Measurements from ENCODE around the gene RNU1-4. TPM values are rescaled to one million over a fixed set of nuclear protein-coding genes. Genes with fewer than 3 reads are reported as not detected.
"Not testable (repeated sequence)": the region's sequence is repeated elsewhere in the genome, so short reads cannot be mapped to it uniquely, and the experiment has no call there.

The RNU1-4 gene
- 6,165 TPM for total RNA-seq
- long read RNA-seq, result 0 reads

DNA sequence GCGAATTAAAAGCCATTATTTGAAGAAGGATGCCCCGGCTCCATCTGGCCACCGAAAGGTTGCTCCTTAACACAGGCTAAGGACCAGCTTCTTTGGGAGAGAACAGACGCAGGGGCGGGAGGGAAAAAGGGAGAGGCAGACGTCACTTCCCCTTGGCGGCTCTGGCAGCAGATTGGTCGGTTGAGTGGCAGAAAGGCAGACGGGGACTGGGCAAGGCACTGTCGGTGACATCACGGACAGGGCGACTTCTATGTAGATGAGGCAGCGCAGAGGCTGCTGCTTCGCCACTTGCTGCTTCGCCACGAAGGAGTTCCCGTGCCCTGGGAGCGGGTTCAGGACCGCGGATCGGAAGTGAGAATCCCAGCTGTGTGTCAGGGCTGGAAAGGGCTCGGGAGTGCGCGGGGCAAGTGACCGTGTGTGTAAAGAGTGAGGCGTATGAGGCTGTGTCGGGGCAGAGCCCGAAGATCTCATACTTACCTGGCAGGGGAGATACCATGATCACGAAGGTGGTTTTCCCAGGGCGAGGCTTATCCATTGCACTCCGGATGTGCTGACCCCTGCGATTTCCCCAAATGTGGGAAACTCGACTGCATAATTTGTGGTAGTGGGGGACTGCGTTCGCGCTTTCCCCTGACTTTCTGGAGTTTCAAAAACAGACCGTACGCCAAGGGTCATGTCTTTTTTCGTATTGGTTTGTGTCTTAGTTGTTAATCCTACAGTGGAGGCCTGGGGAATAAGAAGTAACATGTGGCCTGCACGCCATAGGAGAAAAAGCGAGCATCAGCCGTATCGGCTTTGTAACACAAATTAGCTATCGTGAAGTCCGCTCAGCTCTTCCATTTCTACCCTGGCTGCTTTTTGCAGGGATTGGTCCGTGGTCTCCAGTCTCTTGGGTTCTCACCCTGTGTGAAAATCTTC is at the start of gene RNU1-4:
Gene RNU1-4 (plus strand): TSS at position 470 of the 918 bp plus-strand sequence.
- not testable (repeated sequence) for DNase-seq (ENCODE audit: low spot score)

DNA sequence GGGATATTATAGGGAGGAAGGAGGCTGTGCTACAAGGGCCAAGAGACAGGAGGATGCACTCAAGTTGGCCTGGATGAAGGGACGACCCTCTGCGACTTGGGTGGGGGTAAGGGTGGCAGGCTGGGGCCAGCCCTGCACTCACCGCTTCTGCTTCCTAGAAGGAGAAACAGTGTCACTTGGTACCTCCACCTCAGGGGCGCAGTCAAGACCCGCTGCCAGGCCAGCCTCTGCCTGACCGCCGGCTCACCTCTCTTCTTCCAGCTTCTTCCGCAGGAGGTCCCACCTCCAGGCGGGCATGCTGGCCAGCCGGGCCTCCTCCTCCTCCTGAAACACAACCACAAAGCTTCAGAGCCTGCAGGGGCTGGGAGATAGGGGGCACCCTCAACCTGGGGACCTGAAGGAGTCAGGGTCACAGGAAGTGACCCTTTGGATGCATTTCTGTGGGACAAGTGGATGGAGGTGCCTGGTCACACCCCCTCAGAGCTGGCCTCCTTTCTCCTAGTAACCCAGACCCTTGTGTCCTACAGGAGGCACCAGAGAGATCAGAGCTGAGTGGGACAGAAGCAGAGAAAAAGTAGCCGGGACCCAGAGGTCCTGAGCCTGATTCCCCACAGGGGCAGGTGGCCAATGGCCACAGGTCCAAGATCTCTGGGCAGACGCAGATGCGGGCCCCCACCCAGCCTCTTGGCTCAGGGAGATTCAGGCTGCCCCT is 49.2 kb upstream of the RNU1-4 start:
- not testable (repeated sequence) for DNase-seq (ENCODE audit: low spot score)

DNA sequence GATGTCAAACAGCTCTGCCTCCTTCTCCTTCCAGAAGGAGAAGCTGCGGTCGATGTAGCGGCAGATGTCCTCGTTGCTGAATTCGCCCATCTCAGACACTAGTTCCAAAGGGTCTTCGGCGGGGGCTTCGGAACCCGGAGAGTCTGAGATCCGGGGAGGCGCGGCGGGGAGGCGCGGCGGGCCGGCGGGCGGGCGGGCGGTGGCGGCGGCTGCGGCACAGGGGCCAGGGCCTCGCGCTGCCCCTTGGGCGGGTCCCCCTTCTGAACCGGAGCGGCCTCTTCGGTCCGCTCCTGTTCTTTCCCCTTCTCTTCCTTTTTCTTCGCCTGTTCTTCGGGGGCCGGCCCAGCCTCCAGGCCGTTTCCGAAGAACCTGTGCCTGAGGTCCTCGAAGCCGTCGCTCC is 48.0 kb upstream of the RNU1-4 start:
- not testable (repeated sequence) for DNase-seq (ENCODE audit: low spot score)

DNA sequence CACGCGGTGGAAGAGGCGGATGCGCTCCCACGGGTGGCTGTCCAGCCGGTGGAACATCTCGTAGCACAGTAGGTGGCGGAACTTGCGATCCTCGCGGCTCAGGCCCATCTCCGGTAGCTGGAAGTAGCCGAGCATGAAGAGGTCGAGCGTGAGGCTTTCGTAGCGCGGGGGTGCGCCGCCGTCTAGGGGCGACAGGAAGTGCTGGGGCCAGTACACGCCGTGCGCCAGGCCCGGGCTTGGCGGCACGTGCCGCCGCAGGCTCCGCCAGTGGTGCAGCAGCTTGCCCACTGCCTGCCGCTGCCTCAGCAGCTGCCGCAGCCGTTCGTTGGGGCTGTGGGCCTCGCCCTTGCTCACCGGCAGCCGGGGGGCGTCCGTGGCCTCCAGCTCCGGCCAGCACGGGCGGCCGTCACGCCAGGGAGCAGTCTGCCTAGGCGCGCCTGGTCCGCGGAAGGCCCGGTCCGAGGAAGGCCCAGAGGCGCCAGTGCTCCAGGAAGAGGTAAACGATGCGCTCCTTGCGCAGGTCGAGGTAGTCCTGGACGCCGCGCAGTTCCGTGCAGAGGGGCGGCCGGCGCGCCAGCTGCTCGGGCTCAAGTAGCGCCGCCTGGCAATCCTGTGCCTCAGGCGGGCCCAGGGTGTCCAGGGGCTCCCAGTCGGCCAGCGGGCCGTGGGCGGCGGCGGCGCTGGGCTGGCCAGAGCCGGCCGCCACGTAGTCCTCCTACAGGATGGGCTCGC is 47.4 kb upstream of the RNU1-4 start:
- DNase-seq (ENCODE audit: low spot score), result not testable (repeated sequence)

DNA sequence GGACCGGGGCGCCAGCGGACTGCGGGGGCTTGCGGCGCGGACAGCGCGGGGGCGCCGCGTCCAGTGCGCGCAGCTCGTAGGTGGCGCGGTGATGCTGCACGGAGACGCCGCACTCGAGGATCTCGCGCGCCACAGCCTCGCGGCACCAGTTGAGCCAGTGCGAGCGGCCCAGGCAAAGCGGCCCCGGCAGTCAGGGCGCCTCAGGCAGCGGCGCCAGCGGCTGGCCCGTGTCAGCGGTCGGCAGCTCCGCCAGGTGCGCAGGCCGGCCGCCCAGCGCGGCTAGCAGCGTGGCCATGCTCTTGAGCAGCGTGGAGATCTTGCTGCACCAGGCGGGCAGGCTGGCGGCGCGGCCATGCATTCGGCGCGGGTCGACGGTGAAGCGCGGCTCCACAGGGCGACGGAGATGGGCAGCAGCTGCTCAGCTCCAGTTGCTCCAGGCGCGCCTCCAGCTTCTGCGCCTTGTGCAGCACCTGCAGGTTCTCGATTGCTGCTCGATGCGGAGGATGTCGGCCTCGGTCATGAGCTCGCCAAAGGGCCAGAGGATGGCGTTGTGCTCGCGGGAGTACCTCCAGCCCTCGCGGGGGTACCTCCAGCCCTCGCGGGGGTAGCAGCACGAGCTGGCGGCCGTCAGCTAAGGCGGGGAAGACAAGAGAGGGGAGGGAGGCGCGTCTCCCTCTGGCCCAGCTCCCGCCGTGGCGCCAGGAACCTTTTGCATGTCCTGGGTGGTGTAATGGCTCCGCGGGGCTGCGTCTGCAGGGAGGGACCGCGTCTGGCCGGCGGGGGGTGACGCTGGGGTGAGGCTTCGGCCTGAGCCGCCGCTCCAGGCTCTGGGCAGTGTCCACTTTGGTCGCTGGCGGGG is 46.6 kb upstream of the RNU1-4 start:
- not testable (repeated sequence) for DNase-seq (ENCODE audit: low spot score)

DNA sequence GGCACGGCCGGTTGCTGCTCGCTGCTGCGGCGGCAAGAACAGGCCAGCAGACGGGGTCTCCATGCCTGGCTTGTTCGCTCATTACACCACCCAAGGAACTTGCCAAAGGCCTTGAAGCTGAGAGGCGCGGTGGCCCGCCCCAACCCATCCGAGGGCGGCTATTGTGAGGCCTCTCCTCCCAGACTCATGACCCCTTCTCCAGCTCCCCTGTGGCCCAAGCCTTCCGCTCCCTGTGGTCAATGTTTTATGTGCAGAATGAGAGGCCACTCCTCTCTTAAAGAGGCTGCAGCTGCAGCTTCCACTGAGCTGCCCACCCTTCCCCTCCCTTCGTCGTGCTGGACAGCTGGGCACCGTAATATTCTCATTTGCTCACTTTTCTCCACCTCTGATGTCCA is 46.0 kb upstream of the RNU1-4 start:
- not testable (repeated sequence) for DNase-seq (ENCODE audit: low spot score)

DNA sequence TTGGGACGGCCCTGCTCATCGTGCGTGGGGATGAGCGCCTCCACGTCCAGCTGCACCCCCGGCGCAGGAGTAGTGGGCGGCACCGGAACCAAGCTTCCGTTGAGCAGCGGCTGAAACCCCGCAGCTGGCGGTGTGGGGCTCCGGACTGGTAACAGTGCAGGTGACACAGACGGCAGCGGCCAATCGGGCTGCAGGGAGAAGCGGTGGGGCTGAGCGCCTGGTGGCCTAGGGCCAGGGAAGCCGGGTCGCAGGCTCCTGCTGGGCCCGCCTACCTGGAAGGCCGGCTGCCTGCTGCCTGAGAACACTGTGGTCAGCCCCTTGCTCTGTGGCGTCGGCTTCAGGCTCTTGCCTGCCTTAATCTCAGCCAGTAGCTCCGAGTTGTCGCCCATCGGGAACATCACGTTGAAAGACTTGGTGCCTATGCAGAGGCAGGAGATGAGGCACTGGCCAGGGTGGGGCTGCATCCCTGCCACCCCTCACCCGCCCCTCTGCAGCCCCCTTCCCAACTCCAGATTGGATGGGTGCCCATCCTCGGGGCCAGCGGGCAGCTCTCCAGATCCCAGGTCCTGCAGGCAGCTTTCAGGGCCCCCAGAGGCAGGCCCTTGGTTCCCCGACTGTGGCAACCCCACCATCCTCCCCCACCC is 43.7 kb upstream of the RNU1-4 start:
- DNase-seq (ENCODE audit: low spot score), result not testable (repeated sequence)

DNA sequence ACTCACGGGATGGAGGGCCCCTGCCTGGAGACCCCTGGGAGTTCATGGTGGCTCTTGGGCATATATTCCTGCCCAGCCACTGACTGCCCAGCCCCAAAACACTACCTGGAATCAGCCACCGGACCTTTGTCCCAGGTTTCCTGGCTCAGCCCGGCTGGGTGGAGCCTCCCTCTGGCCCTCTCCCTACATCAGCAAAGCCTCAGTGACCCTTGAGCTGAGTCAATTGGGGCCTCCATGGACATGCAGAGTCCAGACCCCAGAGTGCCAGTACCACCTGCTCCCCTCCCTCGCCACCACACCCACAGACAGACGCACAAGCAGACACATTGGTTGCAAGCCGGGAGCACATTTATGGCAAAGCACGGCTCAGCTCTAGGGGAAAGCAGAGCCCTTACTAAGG is 43.2 kb upstream of the RNU1-4 start:
- DNase-seq (ENCODE audit: low spot score), result peak; percentile 86

DNA sequence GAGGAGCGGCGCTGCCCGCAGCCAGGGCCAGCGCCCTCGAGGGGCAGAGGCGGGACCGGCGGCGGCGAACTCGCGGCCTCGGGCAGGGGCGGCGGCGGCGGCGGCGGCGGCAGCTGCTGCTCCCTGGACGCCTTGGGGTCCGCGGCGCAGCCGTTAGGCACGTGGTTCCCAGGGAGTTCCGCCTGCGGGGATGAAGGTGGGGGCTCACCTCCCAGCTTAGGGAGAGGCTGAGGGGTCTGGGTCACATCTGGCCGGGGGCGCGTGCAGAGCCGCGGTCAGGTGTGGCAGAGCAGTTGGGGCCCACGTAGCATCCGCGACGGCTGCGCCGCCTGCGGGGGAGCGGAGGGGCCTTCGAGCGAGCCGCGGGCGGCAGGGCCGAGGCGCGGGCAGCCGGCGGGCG is 40.9 kb upstream of the RNU1-4 start:
- DNase-seq (ENCODE audit: low spot score), result not testable (repeated sequence)

DNA sequence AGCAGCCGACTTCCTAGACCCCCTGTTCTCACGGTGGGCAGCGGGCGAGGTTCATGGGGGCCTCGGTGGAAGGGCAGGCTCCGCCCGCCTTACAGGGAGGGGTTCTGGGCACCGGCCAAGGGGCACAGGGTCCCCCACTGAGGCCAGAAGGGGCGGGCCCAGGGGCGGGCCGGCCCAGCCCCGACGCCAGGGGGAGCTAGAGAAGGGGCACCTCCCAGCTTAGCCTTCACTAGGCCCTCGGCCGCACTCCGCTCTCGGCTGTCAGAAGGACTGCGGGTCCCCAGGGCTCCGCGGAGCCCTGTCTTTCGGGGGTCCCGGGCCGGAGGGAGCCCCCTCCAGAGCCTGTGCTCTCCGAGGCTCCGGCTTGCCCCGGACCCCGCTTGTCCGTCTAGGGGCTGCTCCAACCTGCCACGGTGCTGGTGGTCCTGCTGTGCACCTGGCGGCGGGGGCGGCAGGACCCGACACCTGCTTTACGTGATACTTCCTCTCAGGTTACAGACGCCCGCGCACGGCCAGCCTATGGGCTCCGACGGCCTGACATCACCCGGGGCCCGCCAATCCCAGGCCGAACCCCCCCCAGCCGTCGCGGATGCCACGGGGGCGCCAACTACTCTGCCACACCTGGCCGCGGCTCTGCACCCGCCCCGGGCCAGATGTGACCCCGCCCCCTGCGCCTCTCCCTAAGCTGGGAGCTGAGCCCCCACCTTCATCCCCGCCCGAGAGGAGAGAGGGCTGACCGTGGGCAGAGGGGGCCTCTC is 40.0 kb upstream of the RNU1-4 start:
- not testable (repeated sequence) for DNase-seq (ENCODE audit: low spot score)

DNA sequence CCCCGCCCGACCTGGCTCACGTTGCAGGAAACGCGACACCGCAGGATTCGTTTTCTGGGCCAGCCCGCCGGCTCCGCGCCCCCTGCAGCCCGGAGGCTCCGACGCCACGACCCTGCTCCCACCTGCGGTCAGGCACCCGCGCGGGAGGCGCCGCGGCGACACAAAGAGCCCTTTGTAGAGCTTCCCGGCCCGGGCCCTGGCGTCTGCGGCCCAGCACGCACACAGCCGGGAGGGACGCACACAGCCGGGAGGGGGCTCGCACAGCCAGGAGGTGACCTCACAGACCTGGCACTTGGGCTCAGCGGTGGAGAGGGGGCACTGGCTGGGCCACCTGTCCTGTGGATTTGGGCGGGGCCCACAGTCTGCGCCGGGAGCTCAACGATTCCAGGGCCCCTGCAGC is 39.1 kb upstream of the RNU1-4 start:
- not testable (repeated sequence) for DNase-seq (ENCODE audit: low spot score)

DNA sequence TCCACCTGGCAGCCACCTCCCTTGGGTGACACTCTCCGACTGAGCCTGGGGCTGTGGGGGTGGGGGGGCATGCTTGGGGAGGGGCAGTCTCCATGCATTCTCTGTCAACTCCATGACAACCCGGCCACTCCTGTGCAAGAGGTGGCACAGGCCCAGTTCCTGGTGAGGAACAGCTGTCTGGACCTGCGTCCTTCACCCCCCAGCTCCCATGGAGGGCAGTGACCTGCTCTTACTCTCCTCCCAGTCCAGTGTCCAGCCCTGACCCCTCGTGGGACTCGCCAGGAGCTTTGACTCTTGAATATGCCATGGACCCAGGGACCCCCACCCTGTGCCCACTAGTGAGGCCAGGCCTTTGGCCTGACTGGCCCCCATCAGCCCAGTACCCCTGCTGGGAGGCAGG is 38.0 kb upstream of the RNU1-4 start:
- not testable (repeated sequence) for DNase-seq (ENCODE audit: low spot score)

DNA sequence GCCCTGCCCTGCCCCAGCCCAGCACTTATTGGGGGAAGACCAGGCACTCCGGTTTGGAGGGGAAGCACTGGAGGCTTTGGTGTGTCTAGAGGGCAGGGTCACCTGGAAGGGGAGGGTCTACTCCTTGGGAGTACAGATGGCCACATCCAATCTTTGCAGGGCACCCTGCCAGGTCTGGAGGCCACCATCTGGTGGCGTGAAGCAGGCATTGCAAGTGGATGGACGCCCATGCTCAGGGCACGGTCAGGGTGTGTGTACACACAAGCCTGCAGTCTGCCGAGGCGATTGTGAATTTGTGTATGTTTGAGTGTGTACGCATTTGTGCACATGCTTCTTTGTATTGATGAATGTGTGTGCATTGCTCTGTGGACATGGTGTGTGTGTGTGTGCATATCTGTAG is 37.2 kb upstream of the RNU1-4 start:
- not testable (repeated sequence) for DNase-seq (ENCODE audit: low spot score)

DNA sequence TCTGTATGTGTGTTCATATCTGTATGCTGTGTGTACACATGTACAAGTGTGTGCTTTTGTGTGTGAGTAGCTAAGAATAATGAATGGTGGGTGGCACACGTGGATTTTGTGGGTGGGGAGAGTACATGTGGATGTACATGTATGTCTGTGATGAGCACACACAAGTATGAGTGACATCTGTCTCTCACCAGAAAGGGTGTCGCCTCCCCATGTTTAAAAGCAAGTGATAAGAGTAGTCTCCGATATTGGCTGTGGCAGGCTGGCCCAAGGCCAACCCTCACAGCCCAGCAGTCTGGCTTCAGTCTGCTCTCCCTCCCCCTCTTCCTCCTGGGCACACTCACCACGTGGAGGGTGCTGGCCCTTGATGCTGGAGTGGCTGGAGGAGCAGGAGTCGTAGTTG is 36.7 kb upstream of the RNU1-4 start:
- DNase-seq (ENCODE audit: low spot score), result peak; percentile 80

DNA sequence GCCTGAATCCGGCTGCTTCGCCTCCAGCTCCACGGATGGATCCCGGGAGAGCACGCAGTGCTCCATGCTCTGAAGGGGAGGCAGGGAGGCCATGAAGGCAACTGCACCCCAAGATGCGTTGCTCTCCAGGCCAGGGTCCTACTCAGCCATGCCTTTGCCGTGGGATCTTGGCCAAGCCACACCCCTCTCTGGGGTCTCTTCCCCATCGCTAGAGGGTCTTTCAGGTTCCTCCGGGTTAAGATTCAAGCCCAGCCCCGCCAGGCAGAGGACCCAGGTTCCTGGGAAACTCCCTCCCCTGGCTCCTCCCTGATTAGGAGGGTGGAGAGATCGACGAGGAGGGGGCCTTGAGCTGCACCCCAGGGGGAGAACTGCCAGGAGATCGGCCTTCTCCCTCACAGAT is 36.2 kb upstream of the RNU1-4 start:
- DNase-seq (ENCODE audit: low spot score), result peak; percentile 82

DNA sequence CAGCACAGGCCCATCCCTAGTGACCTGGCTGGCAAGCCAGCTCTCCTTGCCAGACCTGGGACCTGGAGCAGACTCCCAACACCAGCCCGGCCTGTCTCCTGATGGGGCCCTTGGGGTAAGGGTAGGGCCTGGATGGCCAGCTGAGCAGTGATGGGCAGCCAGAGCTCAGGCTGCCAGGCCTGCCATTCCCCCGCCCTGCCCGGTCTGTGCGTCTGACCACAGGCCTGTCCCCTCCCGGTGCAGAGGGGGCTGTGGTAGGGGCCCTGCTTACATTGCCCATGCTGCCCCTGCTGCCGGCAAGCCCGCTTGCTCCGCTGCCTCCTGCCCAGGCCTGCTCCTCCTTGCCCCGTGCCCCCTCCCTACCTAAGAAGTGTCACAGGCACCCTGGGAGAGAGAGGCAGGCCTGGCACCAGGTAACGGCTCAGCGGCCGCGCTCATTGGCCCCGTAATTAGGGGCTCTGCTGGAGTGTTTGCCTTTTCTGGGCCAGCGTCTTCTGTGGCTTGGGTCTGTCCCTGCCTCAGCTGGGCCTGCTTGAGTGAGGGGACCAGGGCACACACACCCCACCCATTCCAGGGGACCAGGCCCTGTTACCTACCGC is 35.7 kb upstream of the RNU1-4 start:
- not testable (repeated sequence) for DNase-seq (ENCODE audit: low spot score)

DNA sequence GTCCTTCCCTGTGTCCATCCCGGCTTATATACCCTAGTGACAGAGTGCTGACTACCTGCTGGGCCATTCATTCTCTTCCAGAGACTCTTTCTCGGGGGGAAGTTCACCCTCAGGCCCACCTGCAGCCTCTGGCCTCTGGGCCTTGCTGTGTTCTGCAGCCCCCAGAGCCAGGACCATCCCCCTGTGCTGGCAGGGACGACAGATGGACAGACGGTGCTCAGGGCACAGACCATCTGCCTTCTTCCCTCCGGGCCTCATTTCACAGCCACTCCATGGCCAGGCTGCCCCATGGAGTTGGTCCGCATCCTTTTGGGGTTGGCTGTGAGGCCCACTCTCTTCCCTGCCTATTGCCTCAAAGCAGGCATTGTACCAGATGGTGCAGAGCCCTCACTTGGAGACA is 34.0 kb upstream of the RNU1-4 start:
- peak; percentile 67 for DNase-seq (ENCODE audit: low spot score)

DNA sequence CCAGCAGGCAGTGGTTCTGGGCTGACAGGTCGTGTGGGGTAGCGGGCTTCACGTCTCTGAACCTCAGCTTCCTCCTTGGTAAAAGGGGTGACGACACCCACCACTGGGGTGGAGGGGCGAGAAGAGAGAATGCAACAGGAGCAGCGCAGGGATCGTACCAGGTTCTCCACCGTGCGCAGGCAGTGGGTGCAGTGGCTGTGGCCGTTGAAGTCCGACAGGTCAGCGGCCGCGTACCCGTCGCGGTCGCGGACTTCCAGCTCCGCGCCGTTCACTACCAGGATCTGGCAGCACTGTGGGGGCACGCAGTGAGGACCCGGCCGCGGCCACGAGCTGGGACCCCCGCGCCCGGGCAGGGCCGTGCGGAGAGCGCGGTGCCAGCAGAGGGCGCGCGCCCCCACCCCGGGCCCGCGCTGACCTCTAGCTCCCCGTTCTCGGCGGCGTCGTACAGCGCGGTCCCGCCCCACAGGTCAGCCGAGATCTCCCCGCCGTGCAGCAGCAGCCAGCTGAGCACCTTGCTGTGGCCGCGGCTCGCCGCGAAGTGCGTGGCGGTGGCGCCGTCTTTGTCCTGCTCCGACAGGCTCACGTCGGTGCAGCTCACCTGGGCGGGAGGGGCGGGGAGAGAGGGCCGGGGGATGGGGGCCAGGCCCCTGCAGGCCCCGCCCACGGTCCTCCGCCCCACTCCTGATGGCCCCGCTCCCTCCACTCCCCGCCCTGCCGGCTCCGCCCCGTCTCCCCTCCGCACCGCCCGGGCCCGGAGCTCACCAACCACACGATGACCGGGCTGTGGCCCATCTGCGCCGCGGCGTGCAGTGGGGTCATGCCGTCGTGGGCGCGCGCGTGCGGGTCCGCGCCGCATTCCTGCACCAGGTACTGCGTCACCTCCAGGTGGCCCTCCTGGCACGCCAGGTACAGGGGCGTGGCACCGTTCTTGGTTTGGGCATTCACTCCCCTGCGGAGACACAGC is 32.9 kb upstream of the RNU1-4 start:
- DNase-seq (ENCODE audit: low spot score), result peak; percentile 81

All from mesenteric fat pad (tissue), 1 donor.